ENCODE results near the gene SORBS1.

SORBS1 gene

DNA sequence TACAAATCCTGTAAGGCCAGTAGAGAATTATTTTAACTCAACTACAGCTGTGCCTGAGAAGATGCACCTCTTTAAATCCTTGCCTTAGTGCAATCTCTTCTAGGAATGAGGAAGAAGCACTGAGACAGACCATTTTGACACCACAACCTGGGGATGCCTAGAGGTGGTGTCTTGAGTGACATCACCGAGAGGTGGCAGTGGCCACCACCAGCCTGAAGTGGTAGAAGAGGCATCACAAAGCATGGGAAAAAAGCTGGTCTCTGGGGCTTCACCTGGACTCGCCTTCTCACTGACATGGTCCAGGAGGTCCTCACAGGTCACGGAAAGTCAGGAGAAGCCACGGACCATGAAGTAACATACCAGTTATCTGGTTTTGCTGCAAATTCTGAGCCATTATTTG is 171.2 kb downstream of the SORBS1 start (continued):
- TF ChIP-seq, protein P1, sequence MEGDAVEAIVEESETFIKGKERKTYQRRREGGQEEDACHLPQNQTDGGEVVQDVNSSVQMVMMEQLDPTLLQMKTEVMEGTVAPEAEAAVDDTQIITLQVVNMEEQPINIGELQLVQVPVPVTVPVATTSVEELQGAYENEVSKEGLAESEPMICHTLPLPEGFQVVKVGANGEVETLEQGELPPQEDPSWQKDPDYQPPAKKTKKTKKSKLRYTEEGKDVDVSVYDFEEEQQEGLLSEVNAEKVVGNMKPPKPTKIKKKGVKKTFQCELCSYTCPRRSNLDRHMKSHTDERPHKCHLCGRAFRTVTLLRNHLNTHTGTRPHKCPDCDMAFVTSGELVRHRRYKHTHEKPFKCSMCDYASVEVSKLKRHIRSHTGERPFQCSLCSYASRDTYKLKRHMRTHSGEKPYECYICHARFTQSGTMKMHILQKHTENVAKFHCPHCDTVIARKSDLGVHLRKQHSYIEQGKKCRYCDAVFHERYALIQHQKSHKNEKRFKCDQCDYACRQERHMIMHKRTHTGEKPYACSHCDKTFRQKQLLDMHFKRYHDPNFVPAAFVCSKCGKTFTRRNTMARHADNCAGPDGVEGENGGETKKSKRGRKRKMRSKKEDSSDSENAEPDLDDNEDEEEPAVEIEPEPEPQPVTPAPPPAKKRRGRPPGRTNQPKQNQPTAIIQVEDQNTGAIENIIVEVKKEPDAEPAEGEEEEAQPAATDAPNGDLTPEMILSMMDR (tag by site-specific recombination; IDR thresholded peaks at IDR 0.05), result no peak
- TF ChIP-seq, protein P2, sequence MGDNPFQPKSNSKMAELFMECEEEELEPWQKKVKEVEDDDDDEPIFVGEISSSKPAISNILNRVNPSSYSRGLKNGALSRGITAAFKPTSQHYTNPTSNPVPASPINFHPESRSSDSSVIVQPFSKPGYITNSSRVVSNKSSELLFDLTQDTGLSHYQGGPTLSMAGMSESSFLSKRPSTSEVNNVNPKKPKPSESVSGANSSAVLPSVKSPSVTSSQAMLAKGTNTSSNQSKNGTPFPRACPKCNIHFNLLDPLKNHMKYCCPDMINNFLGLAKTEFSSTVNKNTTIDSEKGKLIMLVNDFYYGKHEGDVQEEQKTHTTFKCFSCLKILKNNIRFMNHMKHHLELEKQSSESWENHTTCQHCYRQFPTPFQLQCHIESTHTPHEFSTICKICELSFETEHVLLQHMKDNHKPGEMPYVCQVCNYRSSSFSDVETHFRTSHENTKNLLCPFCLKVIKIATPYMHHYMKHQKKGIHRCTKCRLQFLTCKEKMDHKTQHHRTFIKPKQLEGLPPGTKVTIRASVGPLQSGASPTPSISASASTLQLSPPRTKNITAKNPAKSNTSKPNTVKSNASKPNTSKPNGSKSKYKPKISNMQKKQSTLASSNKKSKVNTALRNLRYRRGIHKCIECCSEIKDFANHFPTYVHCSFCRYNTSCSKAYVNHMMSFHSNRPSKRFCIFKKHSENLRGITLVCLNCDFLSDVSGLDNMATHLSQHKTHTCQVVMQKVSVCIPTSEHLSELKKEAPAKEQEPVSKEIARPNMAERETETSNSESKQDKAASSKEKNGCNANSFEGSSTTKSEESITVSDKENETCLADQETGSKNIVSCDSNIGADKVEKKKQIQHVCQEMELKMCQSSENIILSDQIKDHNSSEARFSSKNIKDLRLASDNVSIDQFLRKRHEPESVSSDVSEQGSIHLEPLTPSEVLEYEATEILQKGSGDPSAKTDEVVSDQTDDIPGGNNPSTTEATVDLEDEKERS (tag by site-specific recombination; IDR thresholded peaks at IDR 0.05), result no peak
- TF ChIP-seq ZNF366 (tag by site-specific recombination; conservative IDR thresholded peaks at IDR 0.05) (no peak), ZFP3 (tag by site-specific recombination; IDR thresholded peaks at IDR 0.05; ENCODE audit: low read depth) (no peak), ZNF274 (IDR thresholded peaks at IDR 0.05; ENCODE audit: low read length) (no peak), ZNF274 (tag by site-specific recombination; IDR thresholded peaks at IDR 0.05; ENCODE audit: borderline replicate concordance) (no peak), ZNF548 (tag by site-specific recombination; IDR thresholded peaks at IDR 0.05) (no peak), HOXD13 (CRISPR knock-in tag; IDR thresholded peaks at IDR 0.05; ENCODE audit: borderline replicate concordance) (no peak), YY1 (tag by site-specific recombination; IDR thresholded peaks at IDR 0.05) (no peak)

DNA sequence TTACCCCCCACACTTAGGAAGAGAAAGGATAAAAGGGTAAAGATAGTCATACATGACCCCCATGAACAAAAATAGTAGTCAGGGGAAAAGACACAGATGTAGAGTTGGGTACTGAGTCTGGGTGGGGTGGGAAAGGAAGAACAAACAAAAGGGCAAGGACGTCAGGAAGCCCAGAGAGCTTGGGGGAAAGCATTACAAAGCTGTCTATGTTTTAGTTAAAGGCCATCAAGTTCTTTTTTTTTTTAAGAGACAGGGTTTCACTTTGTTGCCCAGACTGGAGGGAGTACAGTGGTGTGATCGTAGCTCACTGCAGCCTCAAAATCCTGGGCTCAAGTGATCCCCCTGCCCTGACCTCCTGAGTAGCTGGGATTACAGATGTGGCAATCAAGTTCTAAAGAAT is 172.0 kb downstream of the SORBS1 start:
- CTCF ChIA-PET, result interaction anchor here (1.2 to 8.7 kb wide), 3 partner anchors 14 to 215 kb away, joined by 4 to 106 read pairs (median 12); no protein-coding TSS in a partner anchor
- POLR2A ChIA-PET, result no interaction called here
- Histone ChIP-seq H3K36me3 (ENCODE audit: control insufficient read depth in 2 of 2, insufficient read depth in 1 of 2, low read length in 2 of 2) (no peaks in the 10 kb centered on the region), H3K27ac (ENCODE audit: extremely low read depth, low read depth, low read length) (no peak overlapping the region), H3K4me3 (ENCODE audit: low read depth, low read length) (no peak overlapping the region), H3K9me3 (ENCODE audit: control insufficient read depth, insufficient read depth, low read depth, low read length) (no peaks in the 10 kb centered on the region), H3K4me1 (ENCODE audit: control insufficient read depth, insufficient read depth, low read length) (peaks cover 11% of the 10 kb centered on the region; the same call in 1 of the 2 replicates)
- no peak for TF ChIP-seq ZNF184 (tag by site-specific recombination; IDR thresholded peaks at IDR 0.05)
- TF ChIP-seq, protein P3, sequence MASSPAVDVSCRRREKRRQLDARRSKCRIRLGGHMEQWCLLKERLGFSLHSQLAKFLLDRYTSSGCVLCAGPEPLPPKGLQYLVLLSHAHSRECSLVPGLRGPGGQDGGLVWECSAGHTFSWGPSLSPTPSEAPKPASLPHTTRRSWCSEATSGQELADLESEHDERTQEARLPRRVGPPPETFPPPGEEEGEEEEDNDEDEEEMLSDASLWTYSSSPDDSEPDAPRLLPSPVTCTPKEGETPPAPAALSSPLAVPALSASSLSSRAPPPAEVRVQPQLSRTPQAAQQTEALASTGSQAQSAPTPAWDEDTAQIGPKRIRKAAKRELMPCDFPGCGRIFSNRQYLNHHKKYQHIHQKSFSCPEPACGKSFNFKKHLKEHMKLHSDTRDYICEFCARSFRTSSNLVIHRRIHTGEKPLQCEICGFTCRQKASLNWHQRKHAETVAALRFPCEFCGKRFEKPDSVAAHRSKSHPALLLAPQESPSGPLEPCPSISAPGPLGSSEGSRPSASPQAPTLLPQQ (tag by site-specific recombination; IDR thresholded peaks at IDR 0.05), result no peak
- TF ChIP-seq MEIS1 (CRISPR knock-in tag; IDR thresholded peaks at IDR 0.05; ENCODE audit: borderline replicate concordance), result no peak
- TF ChIP-seq, protein P4, sequence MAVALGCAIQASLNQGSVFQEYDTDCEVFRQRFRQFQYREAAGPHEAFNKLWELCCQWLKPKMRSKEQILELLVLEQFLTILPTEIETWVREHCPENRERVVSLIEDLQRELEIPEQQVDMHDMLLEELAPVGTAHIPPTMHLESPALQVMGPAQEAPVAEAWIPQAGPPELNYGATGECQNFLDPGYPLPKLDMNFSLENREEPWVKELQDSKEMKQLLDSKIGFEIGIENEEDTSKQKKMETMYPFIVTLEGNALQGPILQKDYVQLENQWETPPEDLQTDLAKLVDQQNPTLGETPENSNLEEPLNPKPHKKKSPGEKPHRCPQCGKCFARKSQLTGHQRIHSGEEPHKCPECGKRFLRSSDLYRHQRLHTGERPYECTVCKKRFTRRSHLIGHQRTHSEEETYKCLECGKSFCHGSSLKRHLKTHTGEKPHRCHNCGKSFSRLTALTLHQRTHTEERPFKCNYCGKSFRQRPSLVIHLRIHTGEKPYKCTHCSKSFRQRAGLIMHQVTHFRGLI (tag by site-specific recombination; IDR thresholded peaks at IDR 0.05), result no peak
- TF ChIP-seq, protein P5, sequence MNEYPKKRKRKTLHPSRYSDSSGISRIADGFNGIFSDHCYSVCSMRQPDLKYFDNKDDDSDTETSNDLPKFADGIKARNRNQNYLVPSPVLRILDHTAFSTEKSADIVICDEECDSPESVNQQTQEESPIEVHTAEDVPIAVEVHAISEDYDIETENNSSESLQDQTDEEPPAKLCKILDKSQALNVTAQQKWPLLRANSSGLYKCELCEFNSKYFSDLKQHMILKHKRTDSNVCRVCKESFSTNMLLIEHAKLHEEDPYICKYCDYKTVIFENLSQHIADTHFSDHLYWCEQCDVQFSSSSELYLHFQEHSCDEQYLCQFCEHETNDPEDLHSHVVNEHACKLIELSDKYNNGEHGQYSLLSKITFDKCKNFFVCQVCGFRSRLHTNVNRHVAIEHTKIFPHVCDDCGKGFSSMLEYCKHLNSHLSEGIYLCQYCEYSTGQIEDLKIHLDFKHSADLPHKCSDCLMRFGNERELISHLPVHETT (tag by site-specific recombination; IDR thresholded peaks at IDR 0.05), result no peak
- TF ChIP-seq ZNF830 (tag by site-specific recombination; IDR thresholded peaks at IDR 0.05; ENCODE audit: low read depth), result no peak
- TF ChIP-seq ZNF596 (tag by site-specific recombination; IDR thresholded peaks at IDR 0.05), result no peak
- TF ChIP-seq, protein P6, sequence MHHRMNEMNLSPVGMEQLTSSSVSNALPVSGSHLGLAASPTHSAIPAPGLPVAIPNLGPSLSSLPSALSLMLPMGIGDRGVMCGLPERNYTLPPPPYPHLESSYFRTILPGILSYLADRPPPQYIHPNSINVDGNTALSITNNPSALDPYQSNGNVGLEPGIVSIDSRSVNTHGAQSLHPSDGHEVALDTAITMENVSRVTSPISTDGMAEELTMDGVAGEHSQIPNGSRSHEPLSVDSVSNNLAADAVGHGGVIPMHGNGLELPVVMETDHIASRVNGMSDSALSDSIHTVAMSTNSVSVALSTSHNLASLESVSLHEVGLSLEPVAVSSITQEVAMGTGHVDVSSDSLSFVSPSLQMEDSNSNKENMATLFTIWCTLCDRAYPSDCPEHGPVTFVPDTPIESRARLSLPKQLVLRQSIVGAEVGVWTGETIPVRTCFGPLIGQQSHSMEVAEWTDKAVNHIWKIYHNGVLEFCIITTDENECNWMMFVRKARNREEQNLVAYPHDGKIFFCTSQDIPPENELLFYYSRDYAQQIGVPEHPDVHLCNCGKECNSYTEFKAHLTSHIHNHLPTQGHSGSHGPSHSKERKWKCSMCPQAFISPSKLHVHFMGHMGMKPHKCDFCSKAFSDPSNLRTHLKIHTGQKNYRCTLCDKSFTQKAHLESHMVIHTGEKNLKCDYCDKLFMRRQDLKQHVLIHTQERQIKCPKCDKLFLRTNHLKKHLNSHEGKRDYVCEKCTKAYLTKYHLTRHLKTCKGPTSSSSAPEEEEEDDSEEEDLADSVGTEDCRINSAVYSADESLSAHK (tag by site-specific recombination; IDR thresholded peaks at IDR 0.05), result no peak
- TF ChIP-seq, protein P7, sequence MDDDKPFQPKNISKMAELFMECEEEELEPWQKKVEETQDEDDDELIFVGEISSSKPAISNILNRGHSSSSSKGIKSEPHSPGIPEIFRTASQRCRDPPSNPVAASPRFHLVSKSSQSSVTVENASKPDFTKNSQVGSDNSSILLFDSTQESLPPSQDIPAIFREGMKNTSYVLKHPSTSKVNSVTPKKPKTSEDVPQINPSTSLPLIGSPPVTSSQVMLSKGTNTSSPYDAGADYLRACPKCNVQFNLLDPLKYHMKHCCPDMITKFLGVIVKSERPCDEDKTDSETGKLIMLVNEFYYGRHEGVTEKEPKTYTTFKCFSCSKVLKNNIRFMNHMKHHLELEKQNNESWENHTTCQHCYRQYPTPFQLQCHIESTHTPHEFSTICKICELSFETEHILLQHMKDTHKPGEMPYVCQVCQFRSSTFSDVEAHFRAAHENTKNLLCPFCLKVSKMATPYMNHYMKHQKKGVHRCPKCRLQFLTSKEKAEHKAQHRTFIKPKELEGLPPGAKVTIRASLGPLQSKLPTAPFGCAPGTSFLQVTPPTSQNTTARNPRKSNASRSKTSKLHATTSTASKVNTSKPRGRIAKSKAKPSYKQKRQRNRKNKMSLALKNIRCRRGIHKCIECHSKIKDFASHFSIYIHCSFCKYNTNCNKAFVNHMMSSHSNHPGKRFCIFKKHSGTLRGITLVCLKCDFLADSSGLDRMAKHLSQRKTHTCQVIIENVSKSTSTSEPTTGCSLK (tag by site-specific recombination; IDR thresholded peaks at IDR 0.05), result no peak

Data from HEK293 (cell line).